Mesenteric fat pad (tissue), 1 donor: ENCODE measurements around the gene JAM2. TPM values are rescaled to one million over a fixed set of nuclear protein-coding genes. Genes with fewer than 3 reads are reported as not detected.
"Not testable (repeated sequence)": the region's sequence is repeated elsewhere in the genome, so short reads cannot be mapped to it uniquely, and the experiment has no call there.

Experiments
- DNase-seq: peaks from one replicate; pipeline ENCODE4 v3.0.0-alpha.2; 2020; ENCODE audit warnings: low spot score
- total RNA-seq: library from RNA; stranded (reverse); fragmentation: NEBNext Ultra II Directional; extraction: Animal tissue kit (Norgen Biotek cat#: 25700); gene quantifications from one replicate; pipeline ENCODE4 v1.2.1, GENCODE V29; 2021
- donor health status: DM: yes; HTN: yes; CAD: no.

JAM2 gene
- total RNA-seq, 1 donor from 2014 or later = 13.3 TPM

DNA sequence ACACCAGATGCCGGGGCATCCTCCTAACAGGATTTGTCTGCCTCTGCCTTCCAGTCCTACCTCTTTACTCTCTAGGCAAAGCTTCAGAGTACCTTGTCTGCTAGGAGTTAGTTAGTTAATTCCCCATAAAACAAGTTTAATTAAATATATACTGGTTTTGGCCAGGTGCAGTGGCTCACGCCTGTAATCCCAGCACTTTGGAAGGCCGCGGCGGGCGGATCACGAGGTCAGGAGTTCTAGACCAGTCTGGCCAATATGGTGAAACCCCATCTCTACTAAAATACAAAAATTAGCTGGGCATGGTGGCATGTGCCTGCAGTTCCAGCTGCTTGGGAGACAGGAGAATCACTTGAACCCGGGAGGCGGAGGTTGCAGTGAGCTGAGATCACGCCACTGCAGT, 75.0 kb downstream of the JAM2 start:
- not testable (repeated sequence) for DNase-seq

DNA sequence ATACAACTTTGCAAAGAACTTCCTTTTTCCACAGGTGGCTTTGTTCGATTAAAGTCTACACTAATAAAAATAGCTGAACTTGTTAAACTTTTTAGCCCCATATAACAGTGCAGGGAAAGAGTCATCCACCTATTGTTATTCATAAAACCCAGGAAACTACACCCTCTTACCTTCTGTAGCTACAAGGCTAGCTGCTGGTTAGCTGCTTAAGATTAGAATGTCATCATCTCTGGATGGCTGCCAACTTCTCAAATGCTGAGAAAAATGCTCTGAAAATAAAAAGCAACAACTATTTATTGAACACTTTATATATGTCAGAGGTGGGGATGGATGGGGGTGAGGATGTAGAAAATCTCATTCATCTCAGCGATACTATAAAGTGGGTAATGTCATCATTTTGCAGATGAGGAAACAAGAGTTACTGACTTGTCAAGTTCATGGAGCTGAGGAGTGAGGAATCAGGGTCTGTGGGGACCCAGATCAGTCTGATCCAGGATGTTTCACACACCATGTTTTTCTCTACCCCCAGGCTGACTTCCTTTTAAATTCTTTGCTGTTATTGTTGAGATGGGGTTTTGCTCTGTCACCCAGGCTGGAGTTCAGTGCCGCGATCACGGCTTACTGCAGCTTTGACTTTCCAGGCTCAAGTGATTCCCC, 78.6 kb downstream of the JAM2 start:
- no peak for DNase-seq

DNA sequence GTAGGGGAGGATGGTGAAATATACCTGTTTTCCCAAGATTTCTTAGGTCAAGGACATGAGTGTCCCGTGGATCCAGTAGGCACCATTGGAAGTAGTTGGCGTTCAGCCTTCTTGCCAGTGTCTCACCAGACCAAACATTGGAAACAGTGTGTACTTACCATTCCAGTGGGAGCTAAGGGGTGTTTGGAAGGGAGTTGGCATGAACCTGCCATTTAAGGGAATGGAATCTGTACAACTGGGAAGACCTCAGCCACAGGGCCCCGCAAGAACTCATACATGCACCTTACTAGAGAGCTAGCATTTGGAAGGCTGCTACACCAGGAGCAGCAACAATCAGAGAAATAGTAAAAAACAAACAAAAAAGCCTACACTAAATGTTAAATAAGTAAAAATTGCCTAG, 82.9 kb downstream of the JAM2 start:
- no peak for DNase-seq

DNA sequence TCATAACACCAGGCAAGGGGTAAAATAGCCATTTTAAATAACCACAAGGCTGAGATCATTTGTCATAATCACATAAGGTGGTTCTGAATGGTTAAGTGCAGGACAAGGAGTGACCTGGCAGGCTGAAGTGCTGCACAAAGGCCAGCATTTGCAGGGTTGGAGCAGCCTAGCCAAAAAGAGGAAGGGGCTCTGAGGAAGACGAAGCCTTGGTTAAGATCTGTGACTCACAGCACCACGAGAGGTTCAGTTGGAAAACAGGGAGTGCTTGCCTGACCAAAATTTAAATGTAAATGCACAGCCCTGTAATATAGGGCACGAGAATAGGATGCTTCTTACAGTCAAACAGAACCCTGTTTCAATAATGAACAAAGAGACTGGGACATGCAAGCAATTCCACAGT, 83.6 kb downstream of the JAM2 start:
- DNase-seq = no peak

DNA sequence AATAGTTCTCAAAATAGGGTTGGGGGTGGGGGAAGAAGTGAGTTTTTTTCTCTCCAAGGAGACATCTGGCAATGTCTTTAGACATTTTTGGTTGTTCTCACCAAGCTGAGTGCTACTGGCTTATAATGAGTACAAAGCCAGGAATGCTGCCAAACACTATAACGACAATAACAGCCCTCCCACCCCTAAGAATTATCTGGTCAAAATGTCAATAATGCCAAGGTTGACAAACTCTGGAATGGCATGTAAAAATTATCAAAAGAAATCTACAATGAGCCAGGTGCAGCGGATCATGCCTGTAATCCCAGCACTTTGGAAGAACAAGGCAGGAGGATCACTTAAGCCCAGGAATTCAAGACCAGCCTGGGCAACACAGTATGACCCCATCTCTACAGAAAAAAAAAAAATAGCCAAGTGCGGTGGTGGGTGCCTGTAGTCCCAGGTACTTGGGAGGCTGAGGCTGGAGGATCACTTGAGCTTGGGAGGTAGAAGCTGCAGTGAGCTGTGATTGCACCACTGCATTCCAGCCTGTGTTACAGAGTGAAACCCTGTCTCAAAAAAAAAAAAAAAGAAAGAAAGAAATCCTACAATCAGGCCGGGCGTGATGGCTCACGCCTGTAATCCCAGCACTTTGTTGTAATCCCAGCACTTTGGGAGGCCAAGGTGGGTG, 93.2 kb downstream of the JAM2 start:
- DNase-seq = no peak

DNA sequence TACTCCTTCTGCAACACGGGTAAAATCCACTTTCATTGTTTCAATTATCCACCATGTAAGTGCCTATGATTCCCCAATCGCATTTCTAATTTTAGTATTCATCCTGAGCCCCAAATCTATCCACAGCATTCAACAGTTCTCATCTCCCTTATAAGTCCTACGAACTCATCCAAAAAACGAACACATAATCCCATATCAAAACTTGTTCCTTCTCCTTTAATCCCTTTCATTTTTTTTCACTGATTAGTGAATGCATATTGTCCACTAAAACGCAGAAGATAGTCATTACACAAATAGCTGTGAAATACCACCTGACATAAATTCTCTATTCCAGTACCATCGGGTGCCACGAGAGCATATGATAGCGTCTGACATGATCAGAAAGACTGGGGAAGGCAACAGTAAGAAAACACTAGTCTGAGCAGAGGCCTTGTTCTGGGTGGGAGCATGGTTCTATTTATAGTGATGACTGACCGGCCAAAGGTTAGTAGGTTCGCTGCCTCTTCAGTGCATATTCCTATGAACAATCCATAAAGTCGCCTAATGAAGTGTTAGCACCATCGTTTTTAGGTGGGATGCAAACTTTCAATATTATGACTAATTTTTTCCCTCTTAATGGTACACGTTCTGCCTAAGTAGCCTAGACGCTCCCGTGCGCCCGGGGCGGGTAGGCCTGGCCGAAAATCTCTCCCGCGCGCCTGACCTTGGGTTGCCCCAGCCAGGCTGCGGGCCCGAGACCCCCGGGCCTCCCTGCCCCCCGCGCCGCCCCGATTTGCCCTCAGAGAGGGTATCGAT, 95.0 kb downstream of the JAM2 start:
- no peak for DNase-seq

DNA sequence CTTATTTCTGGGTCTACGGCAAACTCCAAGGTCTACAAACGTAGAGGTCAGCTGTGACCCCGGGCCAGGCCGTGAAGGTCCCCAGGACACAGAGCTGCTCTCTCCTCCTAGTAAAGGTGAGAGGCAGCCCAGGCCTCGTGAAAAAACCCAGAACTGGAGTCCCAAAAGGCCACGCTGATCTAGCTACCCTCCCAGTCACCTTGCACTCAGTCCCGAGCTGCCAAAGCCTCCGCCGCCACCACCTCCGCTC, 95.5 kb downstream of the JAM2 start:
- DNase-seq = no peak

DNA sequence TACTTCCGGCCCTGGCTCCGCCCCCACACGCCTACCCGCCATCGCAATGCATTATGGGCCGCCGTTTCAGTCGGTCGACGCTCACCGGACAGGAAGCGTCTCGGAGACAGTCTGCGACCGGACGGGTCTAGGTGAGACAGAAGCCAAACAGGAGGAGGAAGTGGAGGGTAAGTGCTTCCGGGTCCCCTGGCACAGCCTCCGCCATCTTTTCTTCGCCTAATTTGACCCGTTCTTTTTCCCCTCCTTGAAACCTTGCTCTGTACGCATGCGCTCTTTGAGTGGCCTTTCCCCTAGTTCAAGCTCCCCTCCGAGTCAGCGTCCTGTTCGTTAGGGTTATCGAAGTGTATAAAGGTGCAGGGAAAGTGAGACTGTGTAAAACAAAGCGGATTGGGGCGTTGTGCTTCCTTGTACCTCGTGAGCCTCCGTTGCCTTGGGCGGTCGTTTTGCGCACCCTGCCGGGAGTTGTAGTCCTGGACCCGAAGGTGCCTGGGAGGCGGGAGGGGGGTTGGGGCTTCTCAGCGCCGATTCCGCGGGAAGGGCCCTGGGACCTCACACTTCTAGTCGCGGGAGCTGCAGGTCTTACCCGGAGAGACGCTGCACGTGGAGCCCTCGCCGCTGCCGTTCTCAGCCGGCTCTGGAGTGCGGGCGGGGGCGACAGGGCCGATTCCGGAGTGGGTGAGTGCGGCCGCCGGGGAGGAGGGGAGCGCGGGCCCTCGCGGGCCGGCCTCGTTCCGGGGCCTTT, 96.0 kb downstream of the JAM2 start, which contains the start of the genes ATP5PF and GABPA:
Gene ATP5PF, minus strand, starts transcription at position 1 of the 742 bp plus-strand sequence. CDS start 5,110 bp downstream, outside the sequence.
Gene GABPA, plus strand, starts transcription at position 69 of the 742 bp plus-strand sequence. CDS start 6,627 bp downstream, outside the sequence.
- DNase-seq = peak; percentile 99

DNA sequence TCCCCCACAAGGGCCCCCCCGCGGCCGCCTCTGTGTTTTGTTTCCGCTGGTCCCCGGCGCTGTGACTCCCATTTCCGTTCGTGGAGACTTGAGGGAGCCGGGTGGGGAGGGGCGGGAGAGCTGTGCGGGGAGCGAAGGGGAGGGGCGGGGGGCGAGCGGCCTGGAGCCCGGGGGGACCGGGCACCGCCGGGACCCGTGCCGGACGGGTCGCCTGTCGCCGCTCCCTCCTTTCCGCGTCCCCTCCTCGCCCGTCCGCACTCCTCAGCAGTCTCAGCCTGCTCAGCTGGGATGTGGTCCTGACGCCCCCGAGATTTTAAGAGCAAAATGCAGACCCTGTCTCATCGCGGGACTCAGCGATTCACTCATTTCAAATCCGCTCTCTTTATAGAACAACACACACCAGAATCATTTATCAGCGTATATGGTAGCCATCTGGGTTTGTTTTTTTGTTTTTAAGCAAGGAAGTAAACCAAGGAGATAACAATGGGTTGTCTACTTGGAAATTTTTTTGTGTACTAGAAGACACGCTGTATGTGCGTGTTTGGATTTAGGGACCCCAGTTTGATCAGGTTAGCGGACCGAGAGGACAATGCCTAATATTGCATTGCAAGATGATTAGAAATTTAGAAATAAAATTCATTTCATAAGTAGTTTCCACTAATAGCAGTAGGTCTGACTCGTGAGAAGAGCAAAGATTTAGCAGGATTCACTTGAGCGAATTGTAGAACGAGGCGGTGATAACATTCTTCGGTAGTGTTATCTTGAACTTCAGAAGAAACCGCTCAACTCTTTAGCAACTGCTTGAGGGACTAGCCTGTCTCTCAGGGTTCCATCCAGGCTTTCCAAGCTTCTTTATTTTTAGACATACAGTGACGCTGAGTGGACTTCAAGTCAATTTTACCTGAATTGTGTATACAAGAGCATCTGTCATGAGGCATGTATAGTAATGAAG, 96.9 kb downstream of the JAM2 start:
- DNase-seq = peak; percentile 93

DNA sequence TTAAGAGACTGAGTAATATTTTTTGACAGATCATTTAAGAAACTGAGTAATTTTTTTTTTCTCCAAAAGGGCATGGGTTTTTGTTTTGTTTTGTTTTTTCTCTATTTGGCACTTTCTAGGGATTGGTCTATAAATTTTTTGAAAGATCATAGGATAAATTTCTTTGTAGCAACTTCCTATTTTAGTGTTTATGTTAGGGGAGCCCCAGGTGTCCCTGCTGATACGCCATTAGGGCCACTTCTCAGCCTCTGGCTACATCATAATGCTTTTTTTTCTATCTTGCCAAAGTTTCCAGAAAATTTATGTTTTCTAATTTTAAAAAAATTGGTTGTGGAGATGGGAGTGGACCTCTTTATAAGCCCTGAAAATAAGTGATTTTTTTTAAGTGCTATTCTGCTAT, 98.4 kb downstream of the JAM2 start:
- no peak for DNase-seq

DNA sequence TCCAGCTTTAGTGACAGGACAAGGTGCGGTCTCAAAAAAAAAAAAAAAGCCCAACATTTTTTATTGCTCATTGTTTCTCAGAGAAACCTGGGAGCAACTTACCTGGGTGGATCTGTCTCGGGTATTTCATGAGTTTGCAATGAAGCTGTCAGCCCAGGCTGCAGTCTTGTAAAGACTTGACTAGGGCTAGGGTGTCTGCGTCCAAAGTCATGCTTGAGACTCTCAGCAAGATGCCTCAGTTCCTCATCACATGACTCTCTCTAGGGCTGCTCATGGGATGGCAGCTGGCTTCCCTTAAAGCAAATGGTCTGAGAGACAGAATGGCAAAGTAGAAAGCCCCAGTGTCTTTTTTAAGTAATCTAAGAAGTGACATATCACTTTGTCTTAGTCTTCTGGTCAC, 103.8 kb downstream of the JAM2 start:
- no peak for DNase-seq

DNA sequence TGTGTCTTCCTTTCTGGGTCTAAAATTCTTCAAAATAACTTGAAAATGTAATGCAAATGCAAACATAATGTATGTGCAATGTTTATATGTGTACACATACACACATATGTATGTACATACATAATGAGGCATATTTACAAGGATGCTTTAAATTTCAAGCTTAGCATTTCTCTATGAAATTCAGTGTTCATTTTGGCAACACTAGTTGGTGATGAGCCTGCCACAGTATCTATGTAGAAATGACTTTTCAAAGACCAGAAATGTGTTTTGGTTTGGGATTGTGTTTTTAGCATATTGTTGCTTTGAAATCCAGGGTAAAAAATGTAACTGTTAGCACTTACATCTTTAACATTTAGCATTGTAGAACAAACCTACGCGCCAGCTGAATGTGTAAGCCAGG, 105.8 kb downstream of the JAM2 start:
- no peak for DNase-seq

DNA sequence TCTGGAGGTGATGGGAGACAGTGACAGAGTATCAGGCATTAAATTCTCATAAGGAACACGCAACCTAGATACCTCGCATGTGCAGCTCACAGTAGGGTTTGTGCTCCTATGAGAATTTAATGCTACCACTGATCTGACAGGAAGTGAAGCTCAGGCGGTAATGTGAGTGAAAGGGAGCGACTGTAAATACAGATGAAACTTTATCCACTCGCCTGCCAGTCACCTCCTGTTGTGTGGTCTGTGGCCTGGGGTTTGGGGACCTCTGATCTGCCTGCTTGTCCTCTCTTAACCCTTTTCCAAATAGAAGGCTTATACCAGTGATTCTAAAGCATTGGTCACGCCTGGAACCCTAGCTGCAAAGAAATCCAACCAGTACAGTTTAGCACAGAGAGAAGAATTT, 111.0 kb downstream of the JAM2 start:
- no peak for DNase-seq

DNA sequence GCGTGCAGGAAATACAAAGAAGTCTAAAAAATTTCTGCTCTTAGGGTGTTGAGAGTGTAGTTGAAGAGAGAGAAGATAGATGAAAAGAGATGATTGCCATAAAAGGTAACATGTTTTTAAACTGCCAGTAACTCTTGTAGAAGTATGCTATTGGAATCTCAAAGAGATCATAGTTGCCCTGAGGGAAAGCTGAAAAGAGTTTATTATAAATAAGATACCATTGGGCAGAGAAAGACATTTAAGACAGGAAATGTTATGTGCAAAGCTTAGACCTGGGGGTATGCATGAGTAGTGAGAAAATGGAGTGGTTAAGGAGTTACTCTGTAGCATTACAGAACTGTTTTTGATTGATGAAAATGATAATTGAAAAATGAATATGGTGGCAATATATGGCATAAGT, 113.4 kb downstream of the JAM2 start:
- DNase-seq = no peak

DNA sequence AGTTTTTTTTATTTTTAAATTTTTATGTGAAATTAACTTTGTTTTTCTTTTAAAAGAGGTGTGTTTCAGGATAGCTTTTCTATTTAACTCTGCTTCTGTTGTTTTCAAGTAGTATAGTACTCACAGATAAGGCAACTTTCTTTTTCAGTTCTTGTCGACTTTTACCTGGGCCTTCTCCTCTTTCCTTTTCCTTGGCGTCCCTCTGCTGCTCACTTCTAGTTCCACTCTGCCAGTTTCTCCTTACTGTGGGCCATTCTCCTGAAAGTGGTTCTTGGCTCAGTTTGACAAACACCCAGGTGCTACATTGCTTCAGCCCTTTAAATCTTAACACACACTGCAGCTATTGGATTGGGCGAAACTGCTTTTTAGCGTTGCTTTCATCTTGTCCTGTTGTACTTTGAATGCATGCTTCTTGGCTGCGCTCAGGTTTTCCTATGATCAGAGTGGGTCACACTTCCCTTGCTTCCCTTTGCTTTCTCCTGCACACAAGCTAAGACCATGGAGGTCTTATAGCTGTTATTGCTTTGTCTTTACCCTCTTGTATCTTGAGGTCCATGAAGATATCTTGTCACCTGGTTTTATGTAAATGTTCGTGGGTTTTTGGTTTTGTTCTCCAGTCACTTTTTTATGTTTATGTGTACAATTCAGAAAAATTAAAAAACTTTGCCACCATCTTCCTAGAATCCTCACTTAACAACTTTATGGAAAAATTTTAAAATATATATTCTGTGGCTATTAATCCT, 117.3 kb downstream of the JAM2 start:
- DNase-seq = no peak

DNA sequence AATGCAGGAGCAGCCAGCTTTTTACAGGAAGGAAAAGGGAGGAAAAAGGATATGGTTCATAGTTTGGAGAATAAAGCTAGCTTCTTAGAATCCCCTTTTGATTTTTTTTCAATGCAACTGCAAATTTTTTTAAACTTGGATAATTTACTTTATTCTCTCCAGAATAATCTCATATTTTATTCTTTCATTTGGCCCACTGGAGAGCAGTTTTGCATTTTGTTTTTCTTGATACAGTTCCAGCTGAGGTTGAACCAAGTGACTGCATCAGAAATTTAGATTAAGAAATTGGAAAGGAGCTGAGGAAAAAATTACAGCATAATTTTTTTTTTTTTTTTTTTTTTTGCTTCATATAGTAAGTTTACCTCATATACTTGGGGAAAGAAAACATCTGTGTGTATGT, 118.5 kb downstream of the JAM2 start:
- no peak for DNase-seq

DNA sequence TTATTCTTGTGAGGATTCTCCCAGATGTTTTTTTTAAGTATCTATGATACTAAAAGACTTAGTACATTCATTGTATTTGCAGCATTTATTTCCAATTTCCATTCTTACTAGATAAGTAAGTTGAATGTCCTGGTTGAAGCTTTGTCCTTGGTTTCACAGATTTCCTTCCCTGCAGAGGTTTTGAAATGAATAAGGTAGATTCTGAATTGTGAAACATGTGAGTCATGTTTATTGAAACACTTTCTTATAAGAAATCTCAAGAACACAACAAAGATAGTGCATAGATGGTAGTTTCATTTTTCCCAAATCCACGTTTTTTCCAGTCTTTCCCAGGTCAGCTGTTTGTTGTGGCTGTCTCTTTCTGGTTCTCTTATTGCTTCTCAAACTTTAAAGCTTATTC, 120.5 kb downstream of the JAM2 start:
- DNase-seq = no peak

DNA sequence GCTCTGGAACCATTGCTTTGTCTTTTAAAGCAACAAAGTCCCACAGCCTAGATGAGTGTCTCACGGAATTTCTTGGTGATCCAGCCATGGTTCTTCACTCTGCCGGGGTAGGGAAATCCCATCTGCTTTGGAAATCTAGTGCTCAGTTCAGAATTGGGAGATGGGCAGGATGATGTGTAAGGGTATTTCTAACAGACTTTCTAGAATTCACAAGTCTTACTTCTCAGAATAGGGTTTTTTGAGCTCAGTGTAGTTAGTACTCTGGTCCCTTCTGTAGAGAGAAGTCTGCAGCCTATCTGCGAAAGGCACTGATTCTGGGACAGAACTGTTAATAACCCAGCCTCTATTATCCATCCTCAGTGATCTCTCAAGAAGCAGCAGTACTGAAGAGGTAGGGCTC, 121.0 kb downstream of the JAM2 start:
- no peak for DNase-seq

DNA sequence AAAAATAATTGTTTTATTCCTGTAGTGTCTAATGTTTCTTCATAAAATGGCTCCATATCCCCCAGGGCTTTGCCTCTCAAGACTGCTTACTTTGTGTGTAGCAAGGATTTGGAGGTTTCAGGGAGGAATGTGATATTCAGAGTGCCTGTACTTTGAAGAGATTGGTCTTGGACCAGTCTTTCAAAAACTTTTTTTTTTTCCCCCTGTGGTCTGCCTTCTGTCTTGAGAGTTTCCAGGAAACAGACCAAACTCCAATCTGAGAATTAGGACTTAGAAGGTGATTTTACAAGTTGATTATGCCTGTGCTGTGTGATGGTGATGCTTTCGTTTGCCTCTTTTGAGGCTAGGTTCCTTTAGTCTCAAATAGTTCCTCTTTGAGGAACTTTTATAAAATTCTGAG, 121.6 kb downstream of the JAM2 start:
- no peak for DNase-seq

DNA sequence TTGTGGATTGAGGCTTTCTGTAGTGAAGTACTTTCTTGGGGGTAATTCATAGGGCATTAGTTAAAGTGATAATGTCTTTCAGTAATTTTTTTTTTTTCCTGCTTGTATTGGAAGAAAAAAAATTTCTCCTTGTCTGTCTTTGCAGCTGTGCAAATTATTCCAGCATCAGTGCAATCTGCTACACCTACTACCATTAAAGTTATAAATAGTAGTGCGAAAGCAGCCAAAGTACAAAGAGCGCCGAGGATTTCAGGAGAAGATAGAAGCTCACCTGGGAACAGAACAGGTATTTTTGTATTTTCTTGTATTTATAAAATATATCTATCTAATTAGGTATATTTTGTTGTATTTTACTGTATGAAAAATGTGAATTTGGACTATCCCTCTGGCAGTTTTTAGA, 125.0 kb downstream of the JAM2 start:
- no peak for DNase-seq
